Measurements from ENCODE around the gene LSM11.

Gene LSM11

DNA sequence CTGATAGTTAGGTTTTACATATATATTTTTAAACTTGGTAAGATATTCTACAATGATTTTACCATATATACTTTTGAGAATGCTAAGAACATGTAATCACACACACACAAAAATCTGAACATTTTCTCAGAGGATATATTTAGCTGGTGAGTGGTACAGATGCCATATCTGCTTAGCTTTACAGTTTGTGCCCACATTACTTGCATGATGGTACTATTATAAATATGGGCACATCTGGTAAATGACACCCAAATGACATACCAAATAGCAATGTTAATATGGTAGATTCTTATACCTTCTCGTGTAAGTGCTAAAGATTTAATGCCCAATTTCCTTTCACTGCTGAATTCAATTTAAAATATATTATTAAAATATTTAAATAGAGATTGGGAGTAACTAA is 56.6 kb downstream of the LSM11 start:
- Histone ChIP-seq H3K4me1 (ENCODE audit: control insufficient read depth, insufficient read depth, low read length, poor library complexity, severe bottlenecking) (no peaks in the 10 kb centered on the region), H3K27me3 (replicated peaks; ENCODE audit: control insufficient read depth, insufficient read depth, low read length, poor library complexity, severe bottlenecking) (no peaks in the 10 kb centered on the region), H3K36me3 (ENCODE audit: control insufficient read depth, insufficient read depth, low read length) (peaks cover 17% of the 10 kb centered on the region), H3K4me3 (ENCODE audit: insufficient read depth, low read depth, low read length, poor library complexity, severe bottlenecking) (no peak overlapping the region), H3K27ac (ENCODE audit: insufficient read depth, low read length, poor library complexity, severe bottlenecking) (no peak overlapping the region), H3K9me3 (ENCODE audit: control insufficient read depth, low read length) (no peaks in the 10 kb centered on the region)
- no peak for DNase-seq

DNA sequence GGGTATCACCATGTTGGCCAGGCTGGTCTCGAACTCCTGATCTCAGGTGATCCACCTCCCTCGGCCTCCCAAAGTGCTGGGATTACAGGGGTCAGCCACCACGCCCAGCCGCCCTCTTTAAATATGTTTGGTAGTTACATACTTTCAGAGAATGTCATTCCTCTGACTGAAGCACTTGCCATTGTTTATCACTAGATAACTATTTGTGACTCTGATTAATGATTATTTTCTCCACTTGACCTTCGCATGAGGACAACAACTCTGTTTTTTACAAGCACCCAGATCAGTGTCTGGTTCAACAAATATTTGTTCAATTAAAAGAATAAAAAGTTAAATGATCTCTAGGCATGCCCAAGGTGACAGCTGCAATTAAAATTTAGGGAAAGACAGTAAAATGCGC is 59.2 kb downstream of the LSM11 start:
- Histone ChIP-seq H3K4me3 (ENCODE audit: insufficient read depth, low read depth, low read length, poor library complexity, severe bottlenecking) (no peak overlapping the region), H3K27me3 (replicated peaks; ENCODE audit: control insufficient read depth, insufficient read depth, low read length, poor library complexity, severe bottlenecking) (no peaks in the 10 kb centered on the region), H3K36me3 (ENCODE audit: control insufficient read depth, insufficient read depth, low read length) (peaks cover 26% of the 10 kb centered on the region), H3K4me1 (ENCODE audit: control insufficient read depth, insufficient read depth, low read length, poor library complexity, severe bottlenecking) (no peaks in the 10 kb centered on the region), H3K9me3 (ENCODE audit: control insufficient read depth, low read length) (no peaks in the 10 kb centered on the region), H3K27ac (ENCODE audit: insufficient read depth, low read length, poor library complexity, severe bottlenecking) (no peak overlapping the region)
- no peak for DNase-seq

DNA sequence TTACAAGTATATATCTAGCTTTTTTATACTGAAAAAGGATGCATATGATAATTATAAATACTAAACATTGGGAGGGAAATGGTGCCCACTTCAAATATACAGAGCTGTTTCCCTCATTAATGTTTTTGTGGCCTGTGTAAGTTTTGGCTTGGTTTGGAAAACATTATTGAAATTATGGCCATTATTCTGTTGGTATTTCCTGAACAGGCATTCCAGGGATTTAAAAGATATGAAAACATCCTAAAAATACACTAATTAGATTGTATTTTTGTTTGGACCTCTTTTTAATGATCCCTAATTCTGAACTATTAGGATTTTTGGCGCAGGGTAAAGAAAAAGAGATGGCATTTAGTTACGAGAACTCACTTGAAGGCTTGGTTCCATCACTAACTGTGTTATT is 64.5 kb downstream of the LSM11 start:
- Histone ChIP-seq H3K27ac (ENCODE audit: insufficient read depth, low read length, poor library complexity, severe bottlenecking) (no peak overlapping the region), H3K36me3 (ENCODE audit: control insufficient read depth, insufficient read depth, low read length) (peaks cover 45% of the 10 kb centered on the region), H3K4me3 (ENCODE audit: insufficient read depth, low read depth, low read length, poor library complexity, severe bottlenecking) (no peak overlapping the region), H3K4me1 (ENCODE audit: control insufficient read depth, insufficient read depth, low read length, poor library complexity, severe bottlenecking) (no peaks in the 10 kb centered on the region), H3K9me3 (ENCODE audit: control insufficient read depth, low read length) (no peaks in the 10 kb centered on the region), H3K27me3 (replicated peaks; ENCODE audit: control insufficient read depth, insufficient read depth, low read length, poor library complexity, severe bottlenecking) (no peaks in the 10 kb centered on the region)
- DNase-seq: no peak
